GM18511 (cell line): ENCODE measurements around the gene FUT9.

Experiments
- ATAC-seq: cut with Tn5 transposase; IDR thresholded peaks from one replicate; pipeline ENCODE4 v1.9.1; 2021; ENCODE audit warnings: mild to moderate bottlenecking, moderate library complexity; ENCODE audit not compliant: unreplicated experiment

The FUT9 gene

GRCh38 chr6:96066376-96066775 lies 50.6 kb downstream of the FUT9 start:
- no peak for ATAC-seq

- ATAC-seq: no peak
Observed at GRCh38 chr6:96073555-96073954, 57.8 kb downstream of the FUT9 start.

GRCh38 chr6:96074006-96074405 lies 58.2 kb downstream of the FUT9 start:
- ATAC-seq: no peak

GRCh38 chr6:96075826-96076225 lies 60.1 kb downstream of the FUT9 start:
- ATAC-seq: no peak

- no peak for ATAC-seq
Observed at GRCh38 chr6:96086745-96087144, 71.0 kb downstream of the FUT9 start.

GRCh38 chr6:96089173-96089572 lies 73.4 kb downstream of the FUT9 start:
- ATAC-seq: no peak

GRCh38 chr6:96094077-96094476 lies 78.3 kb downstream of the FUT9 start:
- ATAC-seq: no peak

GRCh38 chr6:96099069-96099468 lies 83.3 kb downstream of the FUT9 start:
- no peak for ATAC-seq

GRCh38 chr6:96101564-96101963 lies 85.8 kb downstream of the FUT9 start:
- no peak for ATAC-seq

- no peak for ATAC-seq
Observed at GRCh38 chr6:96104910-96105309, 89.1 kb downstream of the FUT9 start.

GRCh38 chr6:96110878-96111277 lies 95.1 kb downstream of the FUT9 start:
- no peak for ATAC-seq

- ATAC-seq: no peak
Observed at GRCh38 chr6:96116674-96117073, 100.9 kb downstream of the FUT9 start.

GRCh38 chr6:96124778-96125177 lies 109.0 kb downstream of the FUT9 start:
- no peak for ATAC-seq

- no peak for ATAC-seq
Observed at GRCh38 chr6:96138406-96138805, 122.6 kb downstream of the FUT9 start.

- ATAC-seq: no peak
Observed at GRCh38 chr6:96142142-96142541, 126.4 kb downstream of the FUT9 start.

GRCh38 chr6:96150431-96150830 lies 134.7 kb downstream of the FUT9 start:
- no peak for ATAC-seq

- ATAC-seq: no peak
Observed at GRCh38 chr6:96151707-96152106, 135.9 kb downstream of the FUT9 start.

GRCh38 chr6:96152114-96152708 lies 136.4 kb downstream of the FUT9 start:
- no peak for ATAC-seq

GRCh38 chr6:96153775-96154174 lies 138.0 kb downstream of the FUT9 start:
- ATAC-seq: no peak

- ATAC-seq: peak; percentile 46
Observed at GRCh38 chr6:96156425-96156824, 140.7 kb downstream of the FUT9 start.

- peak; percentile 91 for ATAC-seq
Observed at GRCh38 chr6:96157018-96157565, 141.3 kb downstream of the FUT9 start.

GRCh38 chr6:96162711-96163120 lies 146.9 kb downstream of the FUT9 start:
- no peak for ATAC-seq

GRCh38 chr6:96164802-96165201 lies 149.0 kb downstream of the FUT9 start:
- ATAC-seq: peak; percentile 62
